RKO (cell line): Measurements from ENCODE around the gene ZNF879.

Experiments
- DNase-seq: peaks from one replicate; pipeline ENCODE4 v3.0.0-alpha.2; 2016; ENCODE audit warnings: low spot score

The ZNF879 gene

GRCh38 chr5:179023528-179024189 is at the start of gene ZNF879:
Gene ZNF879 (plus strand): TSS chr5:179023804. CDS start chr5:179025005, 1,201 bp downstream.
- no peak for DNase-seq

- DNase-seq, result no peak
Observed at GRCh38 chr5:178981381-178981780, 42.2 kb upstream of the ZNF879 start.

DNA sequence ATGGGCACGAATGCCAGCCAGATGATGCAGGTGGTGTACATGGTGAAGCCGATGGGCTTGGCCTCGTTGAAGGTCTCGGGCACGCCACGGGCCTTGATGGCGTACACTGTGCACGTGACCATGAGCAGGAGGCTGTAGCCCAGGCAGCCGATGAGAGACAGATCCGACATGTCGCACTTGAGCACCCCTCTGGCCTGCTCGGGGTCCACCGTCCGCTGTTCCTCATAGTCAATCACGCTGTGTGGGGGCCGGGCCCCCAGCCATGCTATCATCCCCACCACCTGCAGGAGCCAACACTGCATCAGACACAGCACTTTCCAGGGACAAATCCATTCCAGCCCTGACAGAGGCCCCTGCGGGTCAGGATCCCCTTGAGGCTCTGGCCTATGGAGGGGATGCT is 40.7 kb upstream of the ZNF879 start:
- DNase-seq, result no peak

DNA sequence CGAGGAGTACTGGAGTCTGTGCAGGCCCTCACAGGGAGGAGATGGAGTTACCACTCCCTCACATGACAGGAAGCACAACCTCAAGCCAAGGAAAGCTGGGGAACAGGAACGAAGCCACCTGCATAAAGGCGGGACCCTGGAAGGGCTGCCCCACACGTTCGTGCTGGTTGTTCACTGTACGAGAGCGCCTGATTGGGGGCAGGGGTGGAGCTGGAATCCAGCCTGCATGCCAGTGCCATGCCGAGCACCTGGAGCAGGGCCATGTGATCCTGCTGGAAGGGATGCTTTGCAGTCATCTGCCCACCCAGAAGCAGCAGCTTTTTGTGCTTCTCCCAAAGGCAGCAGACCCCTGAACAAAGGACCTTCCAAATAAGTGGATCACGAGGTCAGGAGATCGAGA is 39.9 kb upstream of the ZNF879 start:
- no peak for DNase-seq

DNA sequence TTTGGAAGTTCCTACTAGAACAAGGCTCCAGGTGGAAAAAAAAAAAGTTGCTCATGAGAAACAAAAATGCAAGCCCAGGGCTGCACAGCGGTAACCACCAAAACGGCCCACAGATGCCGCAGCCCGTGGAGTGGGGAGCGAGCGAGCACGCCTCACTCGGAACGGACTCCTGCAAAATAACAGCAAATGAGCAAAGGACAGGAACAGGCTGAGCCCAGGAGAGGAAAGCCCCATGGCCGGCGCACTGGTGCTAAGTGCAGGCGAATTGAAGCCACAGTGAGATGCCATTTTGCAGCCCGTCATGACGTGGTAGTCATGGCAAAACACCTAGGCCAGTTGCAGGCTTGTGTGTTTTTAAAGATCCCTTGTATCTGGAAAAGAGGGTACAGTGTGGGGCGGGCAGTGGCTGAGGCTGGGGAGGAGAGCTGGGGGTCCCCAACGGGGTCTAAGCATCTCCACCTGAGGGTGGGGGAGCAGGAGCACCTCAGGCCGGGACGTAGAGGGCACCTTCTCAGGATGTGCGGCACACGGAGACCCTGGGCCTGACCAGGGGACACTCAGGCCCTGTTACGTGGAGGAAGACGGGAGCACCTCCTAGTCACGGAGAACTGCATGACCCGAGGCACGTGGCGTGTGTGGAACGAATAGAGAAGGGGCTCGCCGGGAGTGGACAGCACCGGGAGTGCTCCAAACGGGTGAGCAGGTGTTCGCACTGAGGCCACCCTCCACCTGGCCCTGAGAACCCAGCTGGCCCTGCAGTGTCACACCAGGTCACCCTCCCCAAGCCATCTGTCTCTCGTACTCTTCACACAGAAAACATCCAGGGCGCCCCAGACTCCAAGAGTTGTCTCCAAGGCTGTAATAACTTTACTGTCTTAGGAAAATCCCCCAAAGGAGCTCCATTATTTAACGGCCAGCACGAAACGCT is 39.2 kb upstream of the ZNF879 start:
- no peak for DNase-seq

DNA sequence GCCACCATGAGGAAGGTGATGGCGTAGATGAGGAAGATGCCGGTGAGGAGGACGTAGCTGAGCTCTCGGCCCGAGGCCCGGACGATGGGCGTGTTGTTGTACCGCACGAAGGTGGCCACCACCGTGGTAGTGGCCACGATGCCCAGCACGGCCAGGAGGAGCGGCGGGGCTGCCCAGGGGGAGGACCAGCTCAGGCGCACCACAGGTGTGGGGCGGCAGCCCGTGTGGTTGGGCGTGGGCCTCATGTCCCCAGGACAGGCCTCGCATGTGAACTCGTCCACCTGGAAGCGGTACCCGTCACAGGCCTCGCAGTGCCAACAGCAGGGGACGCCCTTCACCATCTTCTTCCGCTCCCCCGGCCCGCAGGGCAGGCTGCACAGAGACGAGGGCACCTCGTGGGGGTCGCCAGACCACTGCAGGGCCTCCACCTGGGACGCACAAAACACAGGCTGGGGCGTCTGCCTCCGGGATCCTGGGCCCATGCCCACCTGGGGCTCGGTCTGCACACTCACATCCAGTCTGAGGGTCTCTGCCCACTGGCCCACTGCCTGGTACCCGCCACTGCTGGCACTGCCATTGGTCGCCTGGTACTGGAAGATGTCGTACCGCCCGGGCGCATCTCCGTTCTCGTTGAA is 37.2 kb upstream of the ZNF879 start:
- DNase-seq, result no peak

DNA sequence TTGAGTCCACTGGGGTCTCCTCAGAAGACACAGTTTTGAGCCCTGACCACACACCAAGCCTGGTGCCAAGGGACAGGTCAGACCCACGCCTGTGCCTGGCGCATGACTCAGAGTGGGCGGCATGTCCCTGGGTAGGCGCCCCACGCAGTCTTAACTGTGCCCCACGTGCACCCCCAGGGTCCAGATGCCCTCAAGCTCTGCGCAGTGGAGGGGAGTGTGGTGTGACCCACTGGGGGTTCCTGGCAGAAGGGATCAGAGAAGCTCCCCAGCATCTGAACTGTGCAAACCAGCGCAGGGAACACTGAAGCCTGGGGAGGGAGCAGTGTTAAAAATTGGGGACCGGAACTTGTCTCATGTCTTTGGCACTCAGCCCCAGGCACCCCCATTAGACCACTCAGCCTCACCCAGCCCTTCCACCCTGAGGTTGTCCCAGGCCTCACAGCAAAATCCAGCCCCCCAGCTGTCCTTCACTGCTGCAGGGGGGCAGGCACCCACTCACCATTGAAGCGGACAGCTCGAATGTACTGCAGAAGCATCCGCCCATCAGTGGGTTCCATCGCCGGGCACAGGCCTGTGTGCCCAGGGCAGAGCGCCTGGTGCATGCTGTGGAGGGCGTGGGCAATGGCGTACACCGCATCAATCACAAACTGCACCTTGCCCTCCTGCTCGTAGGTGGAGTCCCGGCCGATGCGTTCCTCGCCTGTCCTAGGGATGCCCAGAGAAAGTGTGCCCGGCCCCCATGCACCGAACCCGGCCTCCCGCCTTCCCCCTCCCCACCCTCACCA is 35.0 kb upstream of the ZNF879 start:
- DNase-seq, result no peak

DNA sequence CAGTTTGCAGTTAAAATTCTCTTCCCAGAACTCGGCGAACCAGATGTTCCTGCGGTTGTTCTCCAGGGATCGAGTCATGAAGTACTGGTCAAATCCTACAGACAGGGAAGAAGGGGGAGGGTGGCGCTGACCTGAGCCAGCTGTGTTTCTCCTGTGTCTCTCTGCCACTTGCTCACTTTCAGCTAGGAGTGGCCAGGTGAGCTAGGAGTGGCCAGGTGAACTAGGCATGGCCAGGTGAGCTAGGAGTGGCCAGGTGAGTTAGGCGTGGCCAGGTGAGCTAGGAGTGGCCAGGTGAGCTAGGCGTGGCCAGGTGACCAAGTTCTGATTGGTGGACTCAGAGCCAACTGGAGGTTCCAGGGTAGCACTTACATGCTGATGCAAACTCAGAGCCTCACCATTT is 34.3 kb upstream of the ZNF879 start:
- no peak for DNase-seq

- DNase-seq, result no peak
Observed at GRCh38 chr5:178990491-178990890, 33.1 kb upstream of the ZNF879 start.

- no peak for DNase-seq
Observed at GRCh38 chr5:178991190-178992145, 32.1 kb upstream of the ZNF879 start.

- DNase-seq, result no peak
Observed at GRCh38 chr5:178992291-178992895, 31.2 kb upstream of the ZNF879 start.

- DNase-seq, result no peak
Observed at GRCh38 chr5:178993236-178993765, 30.3 kb upstream of the ZNF879 start.

GRCh38 chr5:178993955-178994579 is 29.5 kb upstream of the ZNF879 start:
- DNase-seq, result no peak

DNA sequence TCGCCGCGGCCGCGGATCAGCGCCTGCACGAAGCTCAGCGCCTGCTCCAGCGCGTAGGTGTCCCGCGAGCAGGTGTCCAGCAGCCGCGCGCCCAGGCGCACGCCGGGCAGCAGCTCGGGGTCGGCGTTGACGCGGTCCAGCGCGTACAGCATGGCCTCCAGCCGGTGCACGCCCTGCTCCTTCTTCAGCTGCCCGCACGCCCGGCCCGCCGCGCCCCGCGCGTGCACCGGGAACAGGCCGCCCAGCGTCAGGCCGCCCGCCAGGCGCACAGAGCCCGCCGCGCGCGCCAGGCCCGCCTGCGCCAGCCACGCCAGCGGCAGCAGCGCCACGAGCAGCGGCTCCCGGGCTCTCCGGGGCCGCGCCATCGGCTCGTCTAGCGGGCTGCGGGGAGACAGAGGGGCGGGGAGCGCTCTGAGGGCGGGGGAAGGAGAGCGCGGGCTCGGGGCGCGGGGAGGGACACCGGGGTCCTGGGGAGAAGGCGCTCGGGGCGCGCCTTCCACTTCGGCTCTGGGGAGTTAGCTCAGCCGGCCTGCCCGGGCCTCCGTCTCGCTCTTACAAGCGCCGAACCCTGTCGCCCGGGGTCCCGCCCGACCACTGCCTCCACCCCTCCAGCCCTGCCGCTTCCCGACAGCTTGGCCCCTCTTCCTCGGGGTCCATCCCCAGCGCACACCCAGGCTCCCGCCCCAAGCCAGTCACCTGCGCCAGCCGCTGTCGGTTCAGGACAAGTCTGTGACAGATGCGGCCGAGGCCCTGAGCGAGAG is 28.8 kb upstream of the ZNF879 start, which contains the start of gene GRM6:
GRM6 (minus strand) TSS at position 741 of the 761 bp plus-strand sequence; CDS start at position 365, 376 bp downstream.
- no peak for DNase-seq

DNA sequence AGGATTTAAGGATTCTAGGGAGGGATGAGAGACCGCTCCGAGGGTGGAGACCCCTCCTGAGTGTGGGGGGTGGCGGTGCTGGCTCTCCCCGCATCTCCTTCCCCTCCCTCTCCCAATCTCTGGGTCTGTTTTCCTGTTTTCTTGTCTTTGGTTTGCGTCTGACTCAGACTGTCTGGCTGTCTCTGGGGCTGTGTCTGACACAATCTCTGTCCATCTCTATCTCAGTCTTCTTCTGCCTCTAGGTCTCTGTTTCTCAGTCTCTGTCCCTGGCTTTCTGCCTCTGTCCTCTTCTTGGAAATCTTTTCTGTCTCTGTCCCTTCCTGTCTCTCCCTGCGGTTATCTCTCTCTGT is 28.3 kb upstream of the ZNF879 start:
- no peak for DNase-seq

- no peak for DNase-seq
Observed at GRCh38 chr5:178996156-178996555, 27.4 kb upstream of the ZNF879 start.

DNA sequence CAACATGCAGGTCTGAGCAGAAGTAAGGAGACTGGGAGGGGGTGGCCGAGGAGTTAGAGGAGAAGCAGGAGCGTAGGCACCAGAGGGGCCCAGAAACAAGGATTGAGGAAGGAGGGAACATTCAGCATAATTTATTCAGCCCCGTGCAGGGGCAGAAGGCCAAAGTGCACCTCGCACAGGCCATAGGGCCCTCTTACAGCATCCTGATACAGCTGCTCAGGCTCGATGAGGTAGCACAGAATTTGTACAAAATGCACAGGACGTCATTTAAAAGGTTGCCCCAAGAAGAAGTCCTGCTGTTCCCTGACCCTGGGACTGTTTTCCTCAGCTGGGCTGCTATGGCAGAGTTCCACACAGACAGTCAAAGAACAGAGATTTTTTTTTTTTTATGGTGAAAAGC is 26.4 kb upstream of the ZNF879 start:
- no peak for DNase-seq

GRCh38 chr5:178998441-178998840 is 25.2 kb upstream of the ZNF879 start:
- no peak for DNase-seq

- peak; percentile 32 for DNase-seq
Observed at GRCh38 chr5:179006564-179006963, 17.0 kb upstream of the ZNF879 start.
